ENCODE results near the gene TUBB1. TPM values are rescaled to one million over a fixed set of nuclear protein-coding genes. Genes with fewer than 3 reads are reported as not detected.

The TUBB1 gene
- total RNA-seq, 6 experiments from 2014 or later, result 0.06 to 1.5 (median 0.31) TPM; not detected in 1

DNA sequence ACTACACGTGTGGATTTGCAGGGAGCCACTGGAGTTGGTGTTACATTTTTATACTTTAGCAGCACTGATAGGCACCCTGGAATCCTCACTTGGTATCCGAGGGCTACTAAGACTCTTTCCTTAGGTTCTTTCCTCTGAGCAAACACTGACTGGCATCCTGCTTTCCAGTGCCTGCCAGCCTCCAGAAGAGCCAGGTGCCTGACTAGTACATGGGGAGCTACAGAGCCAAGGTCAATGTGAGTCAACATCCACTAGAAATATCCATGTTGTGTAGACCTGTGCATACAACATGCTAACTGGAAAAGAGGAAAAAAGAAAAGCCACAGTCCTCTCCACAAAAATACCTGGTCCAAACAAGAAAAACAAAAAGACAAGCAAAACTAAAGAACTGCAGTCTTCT lies 5.9 kb downstream of the TUBB1 start:
- no peaks in the 10 kb centered on the region for H3K27me3 ChIP-seq
- no peak for TF ChIP-seq POLR2A (IDR thresholded peaks at IDR 0.05)
- TF ChIP-seq CTCF (IDR thresholded peaks at IDR 0.05), result no peak
- ATAC-seq (peak in 3 of 4 donors; percentile 40 to 72 (median 53)), DNase-seq (no peak)
- H3K4me3 ChIP-seq, result no peak overlapping the region
- H3K36me3 ChIP-seq, result peaks cover 4 to 52% (median 14%) of the 10 kb centered on the region in 4 donors
- 63% methylated on average over 2 of the region's 2 CpGs for WGBS (ENCODE audit: insufficient coverage, low coverage, low lambda C conversion rate, missing lambda C conversion rate)
- intact Hi-C loops (cut with DNase I), result no loop called here
- H3K27ac ChIP-seq, result no peak overlapping the region
- no peaks in the 10 kb centered on the region for H3K9me3 ChIP-seq
- H3K4me1 ChIP-seq, result peaks cover 0 to 26% (median 4%) of the 10 kb centered on the region in 4 donors

GRCh38 chr20:59025511-59025910 lies 6.3 kb downstream of the TUBB1 start:
- Histone ChIP-seq H3K4me3 (no peak overlapping the region), H3K27ac (no peak overlapping the region), H3K36me3 (peaks cover 4 to 56% (median 15%) of the 10 kb centered on the region in 4 donors), H3K9me3 (no peaks in the 10 kb centered on the region), H3K27me3 (no peaks in the 10 kb centered on the region), H3K4me1 (peaks cover 0 to 30% (median 6%) of the 10 kb centered on the region in 4 donors)
- intact Hi-C loops (cut with DNase I), result no loop called here
- no peak for TF ChIP-seq CTCF (IDR thresholded peaks at IDR 0.05)
- no peak for TF ChIP-seq POLR2A (IDR thresholded peaks at IDR 0.05)
- no peak for ATAC-seq
- no peak for DNase-seq
- 98% methylated on average over 4 of the region's 4 CpGs for WGBS (ENCODE audit: insufficient coverage, low coverage, low lambda C conversion rate, missing lambda C conversion rate)

GRCh38 chr20:59026904-59027740 lies 7.9 kb downstream of the TUBB1 start:
- DNase-seq (no peak), ATAC-seq (no peak)
- Histone ChIP-seq H3K9me3 (no peaks in the 10 kb centered on the region), H3K27ac (no peak overlapping the region), H3K27me3 (no peaks in the 10 kb centered on the region), H3K4me1 (peaks cover 0 to 39% (median 14%) of the 10 kb centered on the region in 4 donors), H3K4me3 (no peak overlapping the region), H3K36me3 (peaks cover 4 to 56% (median 15%) of the 10 kb centered on the region in 4 donors)
- intact Hi-C loops (cut with DNase I), result no loop called here
- WGBS (ENCODE audit: insufficient coverage, low coverage, low lambda C conversion rate, missing lambda C conversion rate), result 82% methylated on average over 5 of the region's 5 CpGs
- TF ChIP-seq POLR2A (IDR thresholded peaks at IDR 0.05) (no peak), CTCF (IDR thresholded peaks at IDR 0.05) (no peak)

DNA sequence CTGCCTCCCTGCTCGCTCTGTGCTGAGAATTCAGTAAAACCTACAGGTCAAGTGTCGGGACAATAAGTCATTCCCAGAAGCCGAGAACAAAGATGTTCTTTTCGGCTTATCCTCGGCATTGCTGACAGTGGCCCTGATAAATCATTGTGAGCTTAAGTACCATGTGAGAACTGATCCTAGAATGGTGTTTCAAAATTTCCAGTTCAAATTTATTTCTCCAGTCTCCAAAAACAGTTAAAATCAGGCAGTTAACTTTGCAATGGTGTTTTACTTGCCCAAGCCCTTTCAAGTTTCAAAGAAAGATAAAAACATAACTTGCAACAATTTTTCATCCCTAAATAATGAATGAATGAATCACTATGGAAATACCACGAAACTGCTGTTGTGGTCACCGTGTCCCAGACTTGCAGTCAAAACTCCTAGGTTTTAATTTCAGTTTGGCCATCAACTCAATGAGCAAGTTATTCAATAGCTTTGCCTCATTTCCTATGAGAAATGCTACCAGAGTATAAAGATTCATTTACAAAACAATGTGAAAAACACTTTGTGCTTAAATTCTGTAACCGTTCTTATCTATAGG lies 8.6 kb downstream of the TUBB1 start:
- no peaks in the 10 kb centered on the region for H3K27me3 ChIP-seq
- 91% methylated on average over 8 of the region's 8 CpGs for WGBS (ENCODE audit: insufficient coverage, low coverage, low lambda C conversion rate, missing lambda C conversion rate)
- ATAC-seq (no peak), DNase-seq (no peak)
- intact Hi-C loops (cut with DNase I), result no loop called here
- H3K9me3 ChIP-seq, result no peaks in the 10 kb centered on the region
- H3K4me3 ChIP-seq, result no peak overlapping the region
- H3K27ac ChIP-seq, result no peak overlapping the region
- H3K36me3 ChIP-seq, result peaks cover 4 to 56% (median 15%) of the 10 kb centered on the region in 4 donors
- TF ChIP-seq CTCF (IDR thresholded peaks at IDR 0.05), result no peak
- TF ChIP-seq POLR2A (IDR thresholded peaks at IDR 0.05), result no peak
- H3K4me1 ChIP-seq, result peaks cover 0 to 41% (median 14%) of the 10 kb centered on the region in 4 donors
